SU-DHL-6 (cell line): ENCODE data around the gene NCAPH2.

Experiments used
- CTCF ChIP-seq: fragments of 200-600 bp; sonication (generic); IDR thresholded peaks from one replicate; pipeline ENCODE4 v1.5.1; 2017; ENCODE audit warnings: antibody characterized with exemption, mild to moderate bottlenecking, low read length, moderate library complexity; ENCODE audit not compliant: insufficient read depth, poor library complexity, severe bottlenecking
- EZH2phosphoT487 ChIP-seq: fragments of 200-600 bp; sonication (generic), shearing (Covaris generic); conservative IDR thresholded peaks from 2 replicates; pipeline ENCODE4 v1.6.1; 2018; ENCODE audit warnings: mild to moderate bottlenecking, antibody characterized with exemption, low read length, moderate library complexity, mixed read lengths

- TF ChIP-seq CTCF = no peak
- no peak for TF ChIP-seq EZH2phosphoT487
Measured at GRCh38 chr22:50467773-50468440, 40.1 kb upstream of the NCAPH2 start.
